GM12878 (cell line): Measurements from ENCODE around the gene RAD51B. TPM values are rescaled to one million over a fixed set of nuclear protein-coding genes. Genes with fewer than 3 reads are reported as not detected.

Source experiments
- ATAC-seq: fragments of 200-7000 bp; cut with Tn5 transposase; 3 replicates; pipeline ENCODE4 v1.9.1; 2020; ENCODE audit warnings: mild to moderate bottlenecking, moderate library complexity
- BruUV-seq: library from RNA; stranded (reverse); fragments of 400-500 nt; replicated peaks from 2 replicates; lab custom pipeline; 2021; lab: Mats Ljungman, UMichigan
- CTCF ChIA-PET: fragments of 300-600 bp; sonication (Branson Sonifier 250); formaldehyde crosslinking; extraction: SDS; loops from one replicate; lab custom pipeline; 2021; ENCODE audit warnings: inconsistent platforms; lab: Yijun Ruan, JAX
- POLR2A ChIA-PET: fragments of 350-600 bp; formaldehyde crosslinking; extraction: SDS; loops from one replicate; lab custom pipeline; 2021; ENCODE audit warnings: inconsistent platforms; lab: Charles Lee
- RAD21 ChIA-PET: fragments of 300-600 bp; sonication (Branson Sonifier 250); formaldehyde crosslinking; loops from one replicate; lab custom pipeline; 2023; ENCODE audit warnings: antibody characterized with exemption; ENCODE audit not compliant: unreplicated experiment; lab: Charles Lee
- SMC1A ChIA-PET: fragments of 300-600 bp; sonication (Branson Sonifier 250); formaldehyde crosslinking; loops from one replicate; lab custom pipeline; 2023; ENCODE audit not compliant: unreplicated experiment, uncharacterized antibody; lab: Charles Lee
- DNase-seq: peaks from one replicate; pipeline ENCODE4 v3.0.0-alpha.2; 2011; ENCODE audit warnings: low read depth, low spot score
- FAIRE-seq: peaks from 3 replicates; lab custom pipeline; 2011; peaks lifted over from hg19 to GRCh38; lab: Jason Lieb, UNC
- H2AFZ ChIP-seq: 2 replicates; pipeline ENCODE4 v1.6.0; 2011; ENCODE audit warnings: low read depth, low read length, control low read depth; ENCODE audit not compliant: control insufficient read depth
- H3K27ac ChIP-seq: 2 replicates; pipeline ENCODE4 v1.5.1; 2011; ENCODE audit warnings: control low read depth; ENCODE audit not compliant: control insufficient read depth, insufficient read depth
- H3K27me3 ChIP-seq, 2 experiments: replicated peaks in 1 of 2; 2 replicates each; pipeline versions ENCODE4 v1.6.0 to v1.6.1; 2011; ENCODE audit warnings: low read length in 1 of 2; ENCODE audit not compliant: control insufficient read depth in 2 of 2, insufficient read depth in 2 of 2
- H3K36me3 ChIP-seq, 2 experiments: 2 replicates each; pipeline ENCODE4 v1.5.1; 2011; ENCODE audit warnings: low read length in 1 of 2; ENCODE audit not compliant: control insufficient read depth in 2 of 2, insufficient read depth in 2 of 2
- H3K4me1 ChIP-seq: 2 replicates; pipeline ENCODE4 v1.6.1; 2011; ENCODE audit warnings: mild to moderate bottlenecking, low read length, moderate library complexity, mixed read lengths; ENCODE audit not compliant: control insufficient read depth, insufficient read depth
- H3K4me2 ChIP-seq: 2 replicates; pipeline ENCODE4 v1.6.0; 2011; ENCODE audit warnings: control low read depth; ENCODE audit not compliant: control insufficient read depth, insufficient read depth
- H3K4me3 ChIP-seq: fragments of 200-600 bp; sonication (generic); 2 replicates; pipeline ENCODE4 v1.5.1; 2016
- H3K79me2 ChIP-seq: 2 replicates; pipeline ENCODE4 v1.6.0; 2011; ENCODE audit warnings: low read length; ENCODE audit not compliant: control insufficient read depth, insufficient read depth
- H3K9ac ChIP-seq: 2 replicates; pipeline ENCODE4 v1.8.0; 2011; ENCODE audit warnings: low read length, control low read depth, mixed read lengths; ENCODE audit not compliant: control insufficient read depth, insufficient read depth
- H3K9me3 ChIP-seq: replicated peaks from 3 replicates; pipeline ENCODE4 v1.5.1; 2011; ENCODE audit warnings: mild to moderate bottlenecking, low read length; ENCODE audit not compliant: control insufficient read depth, insufficient read depth
- H4K20me1 ChIP-seq: 2 replicates; pipeline ENCODE4 v1.6.0; 2011; ENCODE audit not compliant: control insufficient read depth, insufficient read depth
- ASH2L ChIP-seq: fragments of 300-600, 200-600 bp; sonication (generic); IDR thresholded peaks from 2 replicates; pipeline ENCODE4 v1.6.1; 2017; ENCODE audit warnings: low read depth, mild to moderate bottlenecking, borderline replicate concordance
- CBFB ChIP-seq: IDR thresholded peaks from 2 replicates; pipeline ENCODE4 v1.6.1; 2016; ENCODE audit warnings: antibody characterized with exemption, low read depth
- JUND ChIP-seq: IDR thresholded peaks from 2 replicates; pipeline ENCODE4 v1.6.1; 2012; ENCODE audit warnings: low read depth, mild to moderate bottlenecking, low read length, improper control_type of control experiment, moderate library complexity
- NFYB ChIP-seq: IDR thresholded peaks from 2 replicates; pipeline ENCODE4 v1.6.1; 2011; ENCODE audit warnings: low read depth, mild to moderate bottlenecking, low read length, improper control_type of control experiment, moderate library complexity; ENCODE audit not compliant: insufficient read depth
- RAD51 ChIP-seq: fragments of 450-650 bp; IDR thresholded peaks from 2 replicates; pipeline ENCODE4 v1.6.1; 2016; ENCODE audit warnings: moderate library complexity, mild to moderate bottlenecking, inconsistent platforms
- RCOR1 ChIP-seq: conservative IDR thresholded peaks from 2 replicates; pipeline ENCODE4 v1.6.1; 2012; ENCODE audit warnings: low read depth, low read length, improper control_type of control experiment
- SIX5 ChIP-seq: IDR thresholded peaks from 2 replicates; pipeline ENCODE4 v1.6.1; 2011; ENCODE audit warnings: mild to moderate bottlenecking, low read depth, low read length, moderate library complexity; ENCODE audit not compliant: severe bottlenecking
- SMARCA5 ChIP-seq: fragments of 450-650 bp; IDR thresholded peaks from 2 replicates; pipeline ENCODE4 v1.6.1; 2017; ENCODE audit warnings: mild to moderate bottlenecking
- SPI1 ChIP-seq: IDR thresholded peaks from 2 replicates; pipeline ENCODE4 v1.6.1; 2011; ENCODE audit warnings: low read depth, mild to moderate bottlenecking, low read length, moderate library complexity, borderline replicate concordance; ENCODE audit not compliant: insufficient read depth
- SUPT20H ChIP-seq: IDR thresholded peaks from 2 replicates; pipeline ENCODE4 v1.6.1; 2011; ENCODE audit warnings: low read depth, mild to moderate bottlenecking, low read length, moderate library complexity, borderline replicate concordance; ENCODE audit not compliant: control insufficient read depth
- ZNF274 ChIP-seq: IDR thresholded peaks from one replicate; pipeline ENCODE4 v1.8.0; 2011; ENCODE audit not compliant: insufficient read length, insufficient read depth
- ZNF622 ChIP-seq: fragments of 450-650 bp; IDR thresholded peaks from 2 replicates; pipeline ENCODE4 v1.6.1; 2017; ENCODE audit warnings: mild to moderate bottlenecking, inconsistent platforms
- WGBS: methylation state at CpG from one replicate; pipeline ENCODE4 v1.1.6; 2016; ENCODE audit warnings: low lambda C conversion rate; ENCODE audit not compliant: insufficient replicate concordance, insufficient coverage; ENCODE audit errors: missing lambda C conversion rate; 5-methylcytosine and 5-hydroxymethylcytosine counted together
- in situ Hi-C: fragments of 300-500 bp; cut with MboI; formaldehyde crosslinking; loops from 9 replicates; pipeline ENCODE4 v1.14.3; 2018; ENCODE audit warnings: mixed read lengths
- intact Hi-C: fragments of 100-400 bp; cut with micrococcal nuclease; formaldehyde crosslinking; loops from one replicate; pipeline ENCODE4 v1.14.2; 2022; ENCODE audit not compliant: unreplicated experiment
- polyA plus RNA-seq, 11 experiments: library from polyadenylated mRNA; depleted of rRNA in 4 of 11; unstranded in 6 of 11; stranded (reverse) in 5 of 11; fragments of >200 nt; fragmentation: Nextera tagmentation in 4 of 11; fragmentation: Illumina TruSeq in 1 of 11; extraction: Ambion mirVana in 4 of 11; extraction: Trizol in 1 of 11; gene quantifications; 1 replicate in 1 of 11; 2 replicates in 10 of 11; pipeline versions ENCODE4 v1.2.1 to v1.2.3, GENCODE V29; 2011 to 2016; ENCODE audit warnings: inconsistent platforms in 2 of 11, missing spikeins in 2 of 11, low read depth in 1 of 11
- total RNA-seq, 4 experiments: library from RNA; depleted of rRNA in 3 of 4; stranded (reverse); fragments of >200 nt in 3 of 4; fragmentation: Illumina TruSeq in 1 of 4; extraction: Trizol in 1 of 4; gene quantifications; 2 replicates each; pipeline versions ENCODE4 v1.2.1 to v1.2.3, GENCODE V29; 2013 to 2021

Gene RAD51B
- total and polyA plus RNA-seq, 10 of the 15 experiments (the other 5 are each of a cell fraction or from before 2014, with no cell fraction given): 9.8 to 26.8 (median 21.3) TPM

- no peak overlapping the region for H3K27ac ChIP-seq
- no peaks in the 10 kb centered on the region for H3K36me3 ChIP-seq
- 98% methylated on average over 3 of the region's 3 CpGs for WGBS
- no peak overlapping the region for H3K9ac ChIP-seq
- BruUV-seq: no TSS peak
- no peak overlapping the region for H3K4me3 ChIP-seq
- no peak for TF ChIP-seq JUND
- no peak for TF ChIP-seq RAD51
- no peak for TF ChIP-seq NFYB
- TF ChIP-seq ZNF622: no peak
- TF ChIP-seq SPI1: no peak
- TF ChIP-seq CBFB: no peak
- no peak for FAIRE-seq
- H4K20me1 ChIP-seq: no peaks in the 10 kb centered on the region
- no peak overlapping the region for H2AFZ ChIP-seq
- H3K4me2 ChIP-seq: no peak overlapping the region
- no peaks in the 10 kb centered on the region for H3K79me2 ChIP-seq
- H3K27me3 ChIP-seq: no peaks in the 10 kb centered on the region
- in situ Hi-C loops (no loop called here), intact Hi-C loops (no loop called here)
- ATAC-seq: no peak
- ChIA-PET RAD21 (no interaction called here), SMC1A (interaction anchor here (0.7 to 1.0 kb wide), 3 partner anchors 9 to 171 kb away, joined by 3 to 4 read pairs (median 3); no protein-coding TSS in a partner anchor), POLR2A (interaction anchor here (1.0 kb wide), 1 partner anchor 8 kb away, joined by 6 read pairs; no protein-coding TSS in a partner anchor), CTCF (interaction anchor here (0.6 kb wide), 1 partner anchor 112 kb away, joined by 4 read pairs; no protein-coding TSS in a partner anchor)
- H3K4me1 ChIP-seq: no peaks in the 10 kb centered on the region
- H3K9me3 ChIP-seq: no peaks in the 10 kb centered on the region; the same call in 2 of the 3 replicates
- DNase-seq: no peak
Measured at GRCh38 chr14:68441542-68441941, 622.0 kb downstream of the RAD51B start.

- intact Hi-C loops: no loop called here
- H3K4me1 ChIP-seq: no peaks in the 10 kb centered on the region
- no TSS peak for BruUV-seq
- TF ChIP-seq SUPT20H: no peak
- no peak for TF ChIP-seq RCOR1
- TF ChIP-seq ASH2L: no peak
- TF ChIP-seq SMARCA5: no peak
- TF ChIP-seq ZNF274: no peak
- TF ChIP-seq NFYB: no peak
- no peak for TF ChIP-seq SIX5
Measured at GRCh38 chr14:68442828-68443629, 623.5 kb downstream of the RAD51B start.

More at GRCh38 chr14:68442828-68443629, 623.5 kb downstream of the RAD51B start:
- Histone ChIP-seq H3K4me2 (no peak overlapping the region), H3K79me2 (no peaks in the 10 kb centered on the region), H3K36me3 (no peaks in the 10 kb centered on the region), H3K27ac (no peak overlapping the region), H3K9ac (no peak overlapping the region), H3K9me3 (no peaks in the 10 kb centered on the region; the same call in 2 of the 3 replicates), H3K4me3 (no peak overlapping the region), H4K20me1 (no peaks in the 10 kb centered on the region), H3K27me3 (no peaks in the 10 kb centered on the region), H2AFZ (no peak overlapping the region)
- ATAC-seq (no peak), DNase-seq (no peak), FAIRE-seq (no peak)
- ChIA-PET SMC1A (interaction anchor here (0.7 to 1.7 kb wide), 5 partner anchors 10 to 151 kb away, joined by 3 to 4 read pairs (median 3); no protein-coding TSS in a partner anchor), POLR2A (interaction anchor here (0.5 to 0.7 kb wide), 4 partner anchors 26 to 182 kb away, joined by 3 to 7 read pairs (median 4); no protein-coding TSS in a partner anchor), RAD21 (no interaction called here), CTCF (no interaction called here)
- 82% methylated on average over 9 of the region's 9 CpGs for WGBS
- in situ Hi-C loops: no loop called here
